ENCODE results near the gene MRS2. TPM values are rescaled to one million over a fixed set of nuclear protein-coding genes. Genes with fewer than 3 reads are reported as not detected.
"Not testable (repeated sequence)": the region's sequence is repeated elsewhere in the genome, so short reads cannot be mapped to it uniquely, and the experiment has no call there.

MRS2 gene
- total RNA-seq, 4 donors from 2014 or later: 23.1 to 37.8 (median 30.4) TPM

- no peaks in the 10 kb centered on the region for H3K9me3 ChIP-seq
- TF ChIP-seq, protein P1, sequence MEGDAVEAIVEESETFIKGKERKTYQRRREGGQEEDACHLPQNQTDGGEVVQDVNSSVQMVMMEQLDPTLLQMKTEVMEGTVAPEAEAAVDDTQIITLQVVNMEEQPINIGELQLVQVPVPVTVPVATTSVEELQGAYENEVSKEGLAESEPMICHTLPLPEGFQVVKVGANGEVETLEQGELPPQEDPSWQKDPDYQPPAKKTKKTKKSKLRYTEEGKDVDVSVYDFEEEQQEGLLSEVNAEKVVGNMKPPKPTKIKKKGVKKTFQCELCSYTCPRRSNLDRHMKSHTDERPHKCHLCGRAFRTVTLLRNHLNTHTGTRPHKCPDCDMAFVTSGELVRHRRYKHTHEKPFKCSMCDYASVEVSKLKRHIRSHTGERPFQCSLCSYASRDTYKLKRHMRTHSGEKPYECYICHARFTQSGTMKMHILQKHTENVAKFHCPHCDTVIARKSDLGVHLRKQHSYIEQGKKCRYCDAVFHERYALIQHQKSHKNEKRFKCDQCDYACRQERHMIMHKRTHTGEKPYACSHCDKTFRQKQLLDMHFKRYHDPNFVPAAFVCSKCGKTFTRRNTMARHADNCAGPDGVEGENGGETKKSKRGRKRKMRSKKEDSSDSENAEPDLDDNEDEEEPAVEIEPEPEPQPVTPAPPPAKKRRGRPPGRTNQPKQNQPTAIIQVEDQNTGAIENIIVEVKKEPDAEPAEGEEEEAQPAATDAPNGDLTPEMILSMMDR (IDR thresholded peaks at IDR 0.05): no peak
- TF ChIP-seq POLR2A (IDR thresholded peaks at IDR 0.05): no peak
- intact Hi-C loops (cut with DNase I): loop anchor here (10.0 kb wide), 1 partner anchor 329 kb away; no protein-coding TSS in a partner anchor
- DNase-seq: no peak
- no peak overlapping the region for H3K27ac ChIP-seq
- no peaks in the 10 kb centered on the region for H3K27me3 ChIP-seq
- no peaks in the 10 kb centered on the region for H3K4me1 ChIP-seq
- no peak overlapping the region for H3K4me3 ChIP-seq (replicated peaks in 1 of 3)
- no peaks in the 10 kb centered on the region for H3K36me3 ChIP-seq
- WGBS, 2 donors: 92 to 95% methylated on average over 2 of the region's 2 CpGs
These were observed 8.5 kb upstream of the MRS2 start for GRCh38 chr6:24394061-24394779.

DNA sequence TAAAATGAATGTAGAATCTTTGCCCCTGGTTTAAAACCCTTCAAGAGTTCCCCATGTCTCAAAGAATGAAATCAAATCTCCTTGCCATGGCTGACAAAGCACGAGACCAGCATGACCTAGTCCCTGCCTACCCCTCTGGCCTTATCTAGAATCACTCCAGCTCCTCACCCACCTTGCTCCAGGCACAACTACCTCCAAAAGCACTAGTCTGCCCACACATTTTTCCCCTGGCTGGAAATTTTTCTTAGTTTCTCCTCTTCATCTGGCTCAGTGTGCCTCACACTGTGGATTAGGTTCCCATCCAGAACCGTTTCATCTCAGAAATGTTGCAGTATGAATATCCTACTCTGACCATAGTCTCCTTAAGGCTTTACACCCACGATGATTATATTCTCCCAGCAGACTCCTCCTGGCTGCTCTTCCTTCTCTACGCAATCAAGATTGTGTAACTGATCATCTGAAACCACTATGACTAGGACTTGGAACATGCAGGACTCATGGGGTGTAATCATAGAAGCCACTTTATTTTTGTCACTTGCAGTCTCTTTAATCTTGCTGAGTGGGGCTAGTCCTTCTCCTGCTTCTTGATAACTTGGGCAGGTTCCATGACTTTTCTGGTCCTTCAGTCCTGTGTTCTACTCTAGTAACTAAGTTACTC is 7.8 kb upstream of the MRS2 start:
- intact Hi-C loops (cut with DNase I): loop anchor here (5.0 to 10.0 kb wide), 2 partner anchors 113 to 330 kb away; no protein-coding TSS in a partner anchor

DNA sequence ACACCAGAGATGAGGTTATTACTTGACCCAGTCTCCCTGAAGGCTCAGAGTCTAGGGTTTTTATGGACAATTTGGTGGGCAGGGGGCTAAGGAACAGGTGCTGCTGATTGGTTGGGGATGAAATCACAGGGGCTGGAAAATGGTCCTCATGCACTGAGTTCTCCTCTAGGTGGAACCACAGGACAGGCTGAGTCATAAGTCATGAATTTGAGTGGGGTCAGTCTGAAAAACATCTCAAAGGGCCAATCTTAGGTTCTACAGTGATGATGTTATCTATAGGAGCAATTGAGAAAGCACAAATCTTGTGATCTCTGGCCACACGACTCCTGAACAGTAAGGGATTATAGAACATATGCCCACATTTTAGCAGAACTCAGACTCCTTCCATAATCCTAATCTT is 5.9 kb upstream of the MRS2 start:
- no peaks in the 10 kb centered on the region for H3K9me3 ChIP-seq
- no peaks in the 10 kb centered on the region for H3K4me1 ChIP-seq
- intact Hi-C loops (cut with DNase I): loop anchor here (5.0 to 10.0 kb wide), 2 partner anchors 115 to 332 kb away; no protein-coding TSS in a partner anchor
- TF ChIP-seq POLR2A (IDR thresholded peaks at IDR 0.05): no peak
- TF ChIP-seq, protein P1 (IDR thresholded peaks at IDR 0.05): no peak
- H3K27me3 ChIP-seq: no peaks in the 10 kb centered on the region
- 85 to 94% methylated on average over 1 of the region's 1 CpG for WGBS, 2 donors
- no peak for DNase-seq
- no peak overlapping the region for H3K4me3 ChIP-seq (replicated peaks in 1 of 3)
- H3K27ac ChIP-seq: no peak overlapping the region
- H3K36me3 ChIP-seq: no peaks in the 10 kb centered on the region

More for the DNA sequence above, 7.8 kb upstream of the MRS2 start:
- TF ChIP-seq, protein P1 (IDR thresholded peaks at IDR 0.05): no peak
- no peak for TF ChIP-seq POLR2A (IDR thresholded peaks at IDR 0.05)
- no peaks in the 10 kb centered on the region for H3K36me3 ChIP-seq
- H3K9me3 ChIP-seq: no peaks in the 10 kb centered on the region
- DNase-seq: no peak
- H3K27ac ChIP-seq: no peak overlapping the region
- H3K4me3 ChIP-seq (replicated peaks in 1 of 3): no peak overlapping the region
- H3K4me1 ChIP-seq: no peaks in the 10 kb centered on the region
- WGBS, 2 donors: 76 to 83% methylated on average over 4 of the region's 4 CpGs
- no peaks in the 10 kb centered on the region for H3K27me3 ChIP-seq

GRCh38 chr6:24397631-24398030 is 5.1 kb upstream of the MRS2 start:
- Histone ChIP-seq H3K36me3 (no peaks in the 10 kb centered on the region), H3K4me3 (replicated peaks in 1 of 3) (no peak overlapping the region), H3K9me3 (no peaks in the 10 kb centered on the region), H3K27me3 (no peaks in the 10 kb centered on the region), H3K27ac (no peak overlapping the region), H3K4me1 (no peaks in the 10 kb centered on the region)
- WGBS, 2 donors: 62 to 68% methylated on average over 1 of the region's 1 CpG
- intact Hi-C loops (cut with DNase I): loop anchor here (5.0 to 10.0 kb wide), 2 partner anchors 115 to 333 kb away; no protein-coding TSS in a partner anchor
- no peak for DNase-seq
- TF ChIP-seq, protein P1 (IDR thresholded peaks at IDR 0.05): no peak
- no peak for TF ChIP-seq POLR2A (IDR thresholded peaks at IDR 0.05)

DNA sequence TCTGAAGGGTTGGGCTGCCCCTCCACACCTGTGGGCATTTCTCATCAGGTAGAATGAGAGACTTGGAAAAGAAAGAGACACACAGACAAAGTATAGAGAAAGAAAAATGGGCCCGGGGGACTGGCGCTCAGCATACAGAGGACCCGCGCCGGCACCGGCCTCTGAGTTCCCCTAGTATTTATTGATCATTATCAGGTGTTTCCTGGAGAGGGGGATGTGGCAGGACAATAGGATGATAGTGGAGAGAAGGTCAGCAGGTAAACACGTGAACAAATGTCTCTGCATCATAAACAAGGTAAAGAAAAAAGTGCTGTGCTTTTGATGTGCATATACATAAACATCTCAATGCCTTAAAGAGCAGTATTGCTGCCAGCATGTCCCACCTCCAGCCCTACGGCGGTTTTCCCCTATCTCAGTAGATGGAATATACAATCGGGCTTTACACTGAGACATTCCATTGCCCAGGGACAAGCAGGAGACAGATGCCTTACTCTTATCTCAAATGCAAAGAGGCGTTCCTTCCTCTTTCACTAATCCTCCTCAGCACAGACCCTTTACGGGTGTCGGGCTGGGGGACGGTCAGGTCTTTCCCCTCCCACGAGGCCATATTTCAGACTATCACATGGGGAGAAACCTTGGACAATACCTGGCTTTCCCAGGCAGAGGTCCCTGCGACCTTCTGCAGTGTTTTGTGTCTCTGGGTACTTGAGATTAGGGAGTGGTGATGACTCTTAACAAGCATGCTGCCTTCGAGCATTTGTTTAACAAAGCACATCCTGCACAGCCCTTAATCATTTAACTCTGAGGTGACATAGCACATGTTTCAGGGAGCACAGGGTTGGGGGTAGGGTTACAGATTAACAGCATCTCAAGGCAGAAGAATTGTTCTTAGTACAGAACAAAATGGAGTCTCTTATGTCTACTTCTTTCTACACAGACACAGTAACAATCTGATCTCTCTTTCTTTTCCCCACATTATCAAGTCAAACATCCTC is 2.4 kb upstream of the MRS2 start:
- WGBS, 2 donors: 35 to 38% methylated on average over 17 of the region's 17 CpGs
- H3K9me3 ChIP-seq; H3K36me3 ChIP-seq; H3K4me3 ChIP-seq (replicated peaks in 1 of 3); H3K27ac ChIP-seq; DNase-seq; H3K27me3 ChIP-seq; intact Hi-C loops (cut with DNase I): not testable (repeated sequence)
- H3K4me1 ChIP-seq: peaks cover 7 to 12% of the 10 kb centered on the region in 2 donors
